B cell (primary cell): ENCODE data around the gene SGTA. TPM values are rescaled to one million over a fixed set of nuclear protein-coding genes. Genes with fewer than 3 reads are reported as not detected.

Experiments used
- ATAC-seq: fragments of 200-7000 bp; cut with Tn5 transposase; one replicate; pipeline ENCODE4 v1.10.0; 2021; ENCODE audit warnings: low read depth, mild to moderate bottlenecking, moderate number of reproducible peaks, moderate library complexity
- CTCF ChIA-PET: fragments of 350-600 bp; sonication (Branson Sonifier 250); formaldehyde crosslinking; loops from one replicate; lab custom pipeline; 2021; ENCODE audit warnings: antibody characterized with exemption, inconsistent platforms; lab: Charles Lee
- POLR2A ChIA-PET: fragments of 350-600 bp; sonication (Branson Sonifier 250); formaldehyde crosslinking; loops from one replicate; lab custom pipeline; 2021; ENCODE audit warnings: antibody characterized with exemption; lab: Charles Lee
- DNase-seq: peaks from one replicate; pipeline ENCODE4 v3.0.0; 2013
- H2AFZ ChIP-seq: 2 replicates; pipeline ENCODE4 v1.6.1; 2012; ENCODE audit warnings: mild to moderate bottlenecking, low read depth, low read length; ENCODE audit not compliant: insufficient read depth, poor library complexity, severe bottlenecking
- H3K27ac ChIP-seq, 2 donors: 1 replicate in 1 of 2; 2 replicates in 1 of 2; pipeline ENCODE4 v1.5.1; 2012 to 2013; ENCODE audit warnings: low read length in 2 of 2, mild to moderate bottlenecking in 2 of 2, moderate library complexity in 1 of 2
- H3K27me3 ChIP-seq, 4 experiments: fragments of 200-600 bp in 1 of 4; sonication (generic) in 1 of 4; replicated peaks in 1 of 4; 1 replicate in 2 of 4; 2 replicates in 2 of 4; pipeline versions ENCODE4 v1.6.1 to v1.7.0; 2013 to 2016; ENCODE audit warnings: low read length in 3 of 4, mild to moderate bottlenecking in 2 of 4, mixed read lengths in 1 of 4, moderate library complexity in 1 of 4; ENCODE audit not compliant: insufficient read depth in 4 of 4, control insufficient read depth in 3 of 4; ENCODE audit errors: control extremely low read depth in 1 of 4
- H3K36me3 ChIP-seq, 2 experiments: replicated peaks in 1 of 2; 1 replicate in 1 of 2; 2 replicates in 1 of 2; pipeline versions ENCODE4 v1.6.1 to v1.7.1; 2013; ENCODE audit warnings: low read length in 1 of 2; ENCODE audit not compliant: insufficient read depth in 2 of 2, control insufficient read depth in 1 of 2; ENCODE audit errors: control extremely low read depth in 1 of 2, extremely low read depth in 1 of 2
- H3K4me1 ChIP-seq, 2 donors: fragments of 200-600 bp in 1 of 2; sonication (generic) in 1 of 2; 1 replicate in 1 of 2; 2 replicates in 1 of 2; pipeline versions ENCODE4 v1.5.1 to v1.6.1; 2013 to 2017; ENCODE audit warnings: low read length in 2 of 2; ENCODE audit not compliant: control insufficient read depth in 2 of 2, insufficient read depth in 2 of 2
- H3K4me2 ChIP-seq: replicated peaks from 2 replicates; pipeline ENCODE3; 2012; ENCODE audit warnings: mild to moderate bottlenecking, low read depth, low read length; ENCODE audit not compliant: poor library complexity, severe bottlenecking
- H3K4me3 ChIP-seq, 5 experiments: fragments of 200-600 bp in 1 of 5; sonication (generic) in 1 of 5; 1 replicate in 3 of 5; 2 replicates in 2 of 5; pipeline versions ENCODE4 v1.5.1 to v1.7.0; 2011 to 2016; ENCODE audit warnings: low read length in 4 of 5, mild to moderate bottlenecking in 4 of 5, low read depth in 2 of 5, control low read depth in 1 of 5, moderate library complexity in 1 of 5; ENCODE audit not compliant: insufficient read depth in 1 of 5; ENCODE audit errors: control extremely low read depth in 1 of 5, extremely low read depth in 1 of 5
- H3K79me2 ChIP-seq: fragments of 200-600 bp; sonication (generic); one replicate; pipeline ENCODE4 v1.6.0; 2016; ENCODE audit warnings: low read length; ENCODE audit not compliant: control insufficient read depth, insufficient read depth
- H3K9ac ChIP-seq: fragments of 200-600 bp; sonication (generic); 2 replicates; pipeline ENCODE4 v1.6.1; 2017; ENCODE audit warnings: mild to moderate bottlenecking, low read length, moderate library complexity
- H3K9me3 ChIP-seq, 3 donors: one replicate each; pipeline versions ENCODE4 v1.6.1 to v1.7.1; 2013; ENCODE audit warnings: low read length in 2 of 3; ENCODE audit not compliant: control insufficient read depth in 2 of 3, insufficient read depth in 1 of 3; ENCODE audit errors: control extremely low read depth in 1 of 3
- H4K20me1 ChIP-seq: 2 replicates; pipeline ENCODE4 v1.6.0; 2012; ENCODE audit warnings: mild to moderate bottlenecking, low read length; ENCODE audit not compliant: insufficient read depth, control insufficient read depth, poor library complexity, severe bottlenecking
- H3K27ac Mint-ChIP-seq: one replicate; pipeline ENCODE4 v1.8.0; 2021; ENCODE audit warnings: mixed read lengths
- H3K27me3 Mint-ChIP-seq: one replicate; pipeline ENCODE4 v1.8.0; 2021; ENCODE audit warnings: mixed read lengths
- H3K4me1 Mint-ChIP-seq: one replicate; pipeline ENCODE4 v1.8.0; 2021; ENCODE audit warnings: mixed read lengths
- H3K4me3 Mint-ChIP-seq: one replicate; pipeline ENCODE4 v1.8.0; 2021; ENCODE audit warnings: mixed read lengths
- H3K9me3 Mint-ChIP-seq: one replicate; pipeline ENCODE4 v1.8.0; 2022; ENCODE audit warnings: mixed read lengths; ENCODE audit not compliant: insufficient read depth
- EZH2 ChIP-seq: IDR thresholded peaks from 2 replicates; pipeline ENCODE4 v1.6.1; 2012; ENCODE audit warnings: borderline replicate concordance, low read depth, mild to moderate bottlenecking, moderate library complexity, low read length; ENCODE audit not compliant: insufficient read depth, poor library complexity, severe bottlenecking
- WGBS: methylation state at CpG from one replicate; pipeline ENCODE4 v1.1.5; 2013; ENCODE audit warnings: missing lambda C conversion rate; ENCODE audit not compliant: insufficient coverage; 5-methylcytosine and 5-hydroxymethylcytosine counted together
- intact Hi-C: fragments of 100-400 bp; cut with micrococcal nuclease; formaldehyde crosslinking; loops from one replicate; pipeline ENCODE4 v1.10.0; 2022
- polyA plus RNA-seq: library from polyadenylated mRNA; depleted of rRNA; stranded (reverse); fragments of >200 nt; gene quantifications from 2 replicates; pipeline ENCODE4 v1.2.3, GENCODE V29; 2012
- total RNA-seq, 2 donors: library from RNA; stranded (reverse); fragments of 120-200 nt in 1 of 2; gene quantifications; 1 replicate in 1 of 2; 2 replicates in 1 of 2; pipeline versions ENCODE4 v1.2.3 to v1.2.4, GENCODE V29; 2013 to 2022
- TF ChIP-seq, protein P1 (sequence below): fragments of 200-600 bp; IDR thresholded peaks from one replicate; pipeline ENCODE4 v1.8.0; 2022; ENCODE audit warnings: antibody characterized with exemption, mild to moderate bottlenecking

Gene SGTA
- total and polyA plus RNA-seq, 2 donors (not counting 1 experiment from before 2014, with no cell fraction given), result 36.6 to 42.0 TPM

- POLR2A ChIA-PET, result no interaction called here
- DNase-seq (no peak), ATAC-seq (no peak)
- Histone ChIP-seq H3K9me3 (no peaks in the 10 kb centered on the region), H3K9ac (no peak overlapping the region), H3K4me1 (peaks cover 0 to 14% of the 10 kb centered on the region in 2 donors), H4K20me1 (no peaks in the 10 kb centered on the region), H3K4me2 (no peak overlapping the region), H3K79me2 (peaks cover 65% of the 10 kb centered on the region), H3K4me3 (no peak overlapping the region), H3K36me3 (peaks cover 0 to 31% of the 10 kb centered on the region in 2 experiments), H3K27me3 (no peaks in the 10 kb centered on the region), H2AFZ (no peak overlapping the region), H3K27ac (no peak overlapping the region)
- TF ChIP-seq, protein P1, sequence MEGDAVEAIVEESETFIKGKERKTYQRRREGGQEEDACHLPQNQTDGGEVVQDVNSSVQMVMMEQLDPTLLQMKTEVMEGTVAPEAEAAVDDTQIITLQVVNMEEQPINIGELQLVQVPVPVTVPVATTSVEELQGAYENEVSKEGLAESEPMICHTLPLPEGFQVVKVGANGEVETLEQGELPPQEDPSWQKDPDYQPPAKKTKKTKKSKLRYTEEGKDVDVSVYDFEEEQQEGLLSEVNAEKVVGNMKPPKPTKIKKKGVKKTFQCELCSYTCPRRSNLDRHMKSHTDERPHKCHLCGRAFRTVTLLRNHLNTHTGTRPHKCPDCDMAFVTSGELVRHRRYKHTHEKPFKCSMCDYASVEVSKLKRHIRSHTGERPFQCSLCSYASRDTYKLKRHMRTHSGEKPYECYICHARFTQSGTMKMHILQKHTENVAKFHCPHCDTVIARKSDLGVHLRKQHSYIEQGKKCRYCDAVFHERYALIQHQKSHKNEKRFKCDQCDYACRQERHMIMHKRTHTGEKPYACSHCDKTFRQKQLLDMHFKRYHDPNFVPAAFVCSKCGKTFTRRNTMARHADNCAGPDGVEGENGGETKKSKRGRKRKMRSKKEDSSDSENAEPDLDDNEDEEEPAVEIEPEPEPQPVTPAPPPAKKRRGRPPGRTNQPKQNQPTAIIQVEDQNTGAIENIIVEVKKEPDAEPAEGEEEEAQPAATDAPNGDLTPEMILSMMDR, result no peak
- no peak for TF ChIP-seq EZH2
- CTCF ChIA-PET, result no interaction called here
- Mint-ChIP-seq H3K9me3 (no peaks in the 10 kb centered on the region), H3K27ac (no peak overlapping the region), H3K27me3 (no peaks in the 10 kb centered on the region), H3K4me1 (peaks cover 29% of the 10 kb centered on the region), H3K4me3 (no peak overlapping the region)
- 80% methylated on average over 15 of the region's 16 CpGs for WGBS
- intact Hi-C loops, result no loop called here
These were observed 8.8 kb upstream of the SGTA start for GRCh38 chr19:2791876-2792275.

DNA sequence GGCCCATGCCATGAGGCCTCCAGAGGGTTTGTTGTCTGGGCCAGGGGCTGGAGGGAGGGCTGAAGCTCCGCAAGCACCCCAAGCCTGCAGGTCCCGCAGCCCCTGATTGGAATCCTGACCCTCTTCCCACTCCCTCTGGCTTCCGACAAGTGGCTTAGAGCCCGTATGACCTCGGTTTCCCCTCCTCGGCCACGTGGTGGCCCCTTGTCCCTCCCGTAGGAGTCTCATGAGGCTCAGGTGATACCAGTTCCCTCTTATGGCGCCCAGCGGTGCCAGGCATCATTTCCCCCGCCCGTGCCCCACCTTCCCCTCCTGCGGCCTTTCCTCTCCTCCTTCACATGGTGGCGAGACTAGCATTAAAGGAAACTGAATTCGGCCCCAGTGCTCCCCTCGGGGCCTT lies 8.4 kb upstream of the SGTA start:
- DNase-seq (no peak), ATAC-seq (no peak)
- POLR2A ChIA-PET, result no interaction called here
- TF ChIP-seq EZH2, result no peak
- TF ChIP-seq, protein P1, result no peak
- Histone ChIP-seq H3K79me2 (peaks cover 65% of the 10 kb centered on the region), H3K27me3 (no peaks in the 10 kb centered on the region), H3K4me2 (no peak overlapping the region), H3K4me1 (peaks cover 0 to 14% of the 10 kb centered on the region in 2 donors), H3K9ac (no peak overlapping the region), H4K20me1 (no peaks in the 10 kb centered on the region), H2AFZ (no peak overlapping the region), H3K4me3 (no peak overlapping the region), H3K27ac (no peak overlapping the region), H3K36me3 (peaks cover 0 to 28% of the 10 kb centered on the region in 2 experiments), H3K9me3 (no peaks in the 10 kb centered on the region)
- peaks cover 29% of the 10 kb centered on the region for H3K4me1 Mint-ChIP-seq
- intact Hi-C loops, result no loop called here
- H3K9me3 Mint-ChIP-seq, result no peaks in the 10 kb centered on the region
- no peak overlapping the region for H3K27ac Mint-ChIP-seq
- WGBS, result 92% methylated on average over 15 of the region's 16 CpGs
- CTCF ChIA-PET, result no interaction called here
- H3K27me3 Mint-ChIP-seq, result no peaks in the 10 kb centered on the region
- no peak overlapping the region for H3K4me3 Mint-ChIP-seq
